Panc1 (cell line): ENCODE results near the gene TM2D1.

Experiments used
- CTCF ChIP-seq: fragments of 450-650 bp; IDR thresholded peaks from 2 replicates; pipeline ENCODE4 v1.5.1; 2017; ENCODE audit warnings: mild to moderate bottlenecking
- POLR2AphosphoS5 ChIP-seq: IDR thresholded peaks from 2 replicates; pipeline ENCODE4 v1.6.1; 2012; ENCODE audit warnings: mild to moderate bottlenecking, low read depth, low read length, moderate library complexity
- REST ChIP-seq, 2 experiments: IDR thresholded peaks; 2 replicates each; pipeline ENCODE4 v1.6.1; 2011 to 2012; ENCODE audit warnings: low read depth in 2 of 2, control low read depth in 1 of 2, low read length in 1 of 2, mild to moderate bottlenecking in 1 of 2, moderate library complexity in 1 of 2; ENCODE audit not compliant: insufficient read depth in 1 of 2

GRCh38 chr1:61648983-61649742 is 75.8 kb downstream of the TM2D1 start:
- no peak for TF ChIP-seq CTCF
- TF ChIP-seq POLR2AphosphoS5: no peak
- TF ChIP-seq REST (IDR thresholded peaks at IDR 0.05; ENCODE audit: insufficient read depth in 1 of 2, low read depth in 2 of 2, low read length in 1 of 2): no peak
